ENCODE measurements around the gene PTPN5.
"Not testable (repeated sequence)": the region's sequence is repeated elsewhere in the genome, so short reads cannot be mapped to it uniquely, and the experiment has no call there.

The PTPN5 gene

GRCh38 chr11:18682466-18682865, 109.1 kb downstream of the PTPN5 start:
- DNase-seq (ENCODE audit: low read depth in 2 of 2) = no peak

DNA sequence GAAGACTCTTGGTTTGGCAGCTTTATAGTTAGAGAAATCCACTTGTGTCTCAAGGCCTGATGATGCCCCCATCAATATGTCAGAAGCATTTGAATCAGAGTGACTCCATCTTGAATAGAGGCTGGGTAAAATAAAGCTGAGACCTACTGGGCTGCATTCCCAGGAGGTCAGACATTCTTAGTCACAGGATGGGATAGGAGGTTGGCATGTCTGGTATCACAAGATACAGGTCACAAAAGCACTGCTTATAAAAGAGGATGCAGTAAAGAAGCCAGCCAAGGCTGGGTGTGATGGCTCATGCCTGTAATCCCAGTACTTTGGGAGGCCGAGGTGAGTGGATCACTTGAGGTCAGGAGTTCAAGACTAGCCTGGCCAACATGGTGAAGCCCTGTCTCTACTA, 109.6 kb downstream of the PTPN5 start:
- not testable (repeated sequence) for DNase-seq (ENCODE audit: low read depth in 2 of 2)

Measured in stimulated activated CD4-positive, alpha-beta T cell treated with anti-CD3 and anti-CD28 coated beads, Interleukin-12 subunit alpha, Interleukin-12 subunit beta, amount 100 ng/mL, for 24 hours (primary cell).